HAP-1 (cell line): Measurements from ENCODE around the gene HSD17B11.
"Not testable (repeated sequence)": the region's sequence is repeated elsewhere in the genome, so short reads cannot be mapped to it uniquely, and the experiment has no call there.

ENCODE experiments used
- DNase-seq, 2 experiments: peaks; one replicate each; pipeline ENCODE4 v3.0.0-alpha.2; 2016 to 2020; ENCODE audit warnings: low spot score in 2 of 2
- H3K27me3 ChIP-seq: fragments of 250-450 bp; sonication (Bioruptor Pico); 2 replicates; pipeline ENCODE4 v1.5.1; 2020; ENCODE audit warnings: low read depth, mild to moderate bottlenecking, moderate library complexity
- H3K36me3 ChIP-seq: fragments of 250-450 bp; sonication (Bioruptor Pico); replicated peaks from 2 replicates; pipeline ENCODE4 v1.5.1; 2020; ENCODE audit warnings: mild to moderate bottlenecking
- H3K4me1 ChIP-seq: fragments of 250-450 bp; sonication (Bioruptor Pico); 2 replicates; pipeline ENCODE4 v1.5.1; 2020; ENCODE audit warnings: mild to moderate bottlenecking
- H3K4me3 ChIP-seq: fragments of 250-450 bp; sonication (Bioruptor Pico); 2 replicates; pipeline ENCODE4 v1.5.1; 2020; ENCODE audit warnings: mild to moderate bottlenecking, moderate library complexity
- H3K9me3 ChIP-seq: fragments of 250-450 bp; sonication (Bioruptor Pico); 2 replicates; pipeline ENCODE4 v1.5.1; 2020; ENCODE audit warnings: mild to moderate bottlenecking, moderate library complexity
- in situ Hi-C: fragments of 300-500 bp; cut with MboI; formaldehyde crosslinking; loops from 3 replicates; pipeline ENCODE4 v1.14.3; 2020; ENCODE audit warnings: low sequenced_read_pairs, inconsistent platforms, mixed read lengths

The HSD17B11 gene

DNA sequence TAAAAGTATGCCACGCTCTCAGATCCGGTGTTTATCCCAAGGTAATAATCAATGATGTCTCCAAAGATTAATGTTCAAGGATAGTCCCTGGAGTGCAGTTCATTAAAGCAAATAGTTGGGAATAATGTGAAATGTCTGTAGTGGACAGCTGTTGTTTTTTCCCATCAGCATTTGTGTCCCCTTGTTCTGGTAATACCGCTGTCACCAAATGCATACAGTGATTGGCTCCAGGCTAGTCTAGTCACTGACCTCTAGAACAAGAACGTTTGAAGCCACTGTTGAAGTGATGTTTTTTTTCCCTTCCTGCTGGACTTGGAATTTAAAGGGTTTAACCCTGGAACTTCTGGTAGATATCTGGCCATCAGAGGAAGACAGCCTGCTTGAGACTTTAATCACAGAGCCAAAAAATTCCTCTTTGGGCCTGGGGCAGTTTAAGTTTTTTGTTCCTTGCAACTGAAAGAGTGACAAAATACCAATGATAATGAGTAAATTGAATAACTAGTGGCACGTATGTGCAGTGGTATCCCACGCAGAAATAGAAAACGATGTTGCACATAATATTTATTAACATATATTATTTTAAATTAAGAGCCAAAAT lies 30.6 kb downstream of the HSD17B11 start:
- no peaks in the 10 kb centered on the region for H3K4me1 ChIP-seq
- no peak for DNase-seq
- H3K4me3 ChIP-seq, result no peak overlapping the region
- in situ Hi-C loops, result no loop called here
- H3K27me3 ChIP-seq, result no peaks in the 10 kb centered on the region
- H3K9me3 ChIP-seq, result no peaks in the 10 kb centered on the region
- H3K36me3 ChIP-seq, result peaks cover 61% of the 10 kb centered on the region

DNA sequence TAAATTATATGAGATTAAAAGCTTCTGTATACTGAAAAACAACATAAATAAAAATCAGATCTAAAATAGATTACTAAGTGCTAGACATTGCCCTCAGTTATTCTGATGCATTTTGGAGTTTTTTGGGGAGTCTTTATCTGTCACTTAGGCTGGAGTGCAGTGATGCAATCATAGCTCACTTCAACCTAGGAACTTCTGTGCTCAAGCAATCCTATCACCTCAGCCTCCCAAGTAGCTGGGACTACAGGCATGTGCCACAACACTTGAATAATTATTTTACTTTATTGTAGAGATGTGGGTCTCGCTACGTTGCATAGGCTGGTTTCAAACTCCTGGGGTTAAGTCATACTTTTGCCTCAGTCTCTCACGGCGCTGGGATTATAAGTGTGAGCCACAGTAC lies 31.7 kb downstream of the HSD17B11 start:
- no peaks in the 10 kb centered on the region for H3K4me1 ChIP-seq
- no peak for DNase-seq
- H3K36me3 ChIP-seq, result peaks cover 52% of the 10 kb centered on the region
- no peaks in the 10 kb centered on the region for H3K27me3 ChIP-seq
- in situ Hi-C loops, result no loop called here
- H3K4me3 ChIP-seq, result no peak overlapping the region
- no peaks in the 10 kb centered on the region for H3K9me3 ChIP-seq

DNA sequence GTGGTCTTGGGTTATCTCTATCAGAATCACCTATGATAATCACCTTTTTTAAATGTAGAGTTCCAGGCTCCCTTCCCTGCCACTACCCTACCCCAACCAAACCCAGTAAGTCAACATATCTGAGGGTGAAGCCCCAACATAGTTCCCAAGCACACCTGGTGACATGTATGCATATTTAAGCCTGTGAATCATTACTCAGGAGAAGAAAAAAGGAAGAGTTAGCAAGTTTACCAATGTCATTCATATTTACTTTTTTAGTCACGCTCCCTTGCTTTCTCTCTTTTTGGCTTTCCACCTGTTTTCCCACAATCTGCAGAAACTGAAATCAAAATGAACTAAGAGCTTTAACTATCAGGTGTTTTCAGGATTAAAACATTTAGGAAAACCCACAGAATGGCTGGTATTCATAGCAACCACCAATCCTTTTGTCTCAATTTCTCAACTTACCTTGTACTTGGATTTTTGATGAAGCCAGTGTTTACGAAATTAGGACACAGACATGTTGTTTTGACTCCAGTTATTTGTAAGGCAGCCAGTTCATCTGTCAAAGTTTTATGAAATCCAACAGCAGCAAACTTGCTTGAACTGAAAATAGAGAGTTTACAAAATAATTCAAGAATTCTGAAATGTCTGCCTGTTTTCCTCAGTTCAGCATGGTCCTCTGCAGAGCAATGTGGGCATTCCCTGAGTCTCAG lies 34.0 kb downstream of the HSD17B11 start:
- no peak for DNase-seq
- Histone ChIP-seq H3K36me3 (peaks cover 41% of the 10 kb centered on the region), H3K27me3 (no peaks in the 10 kb centered on the region), H3K9me3 (no peaks in the 10 kb centered on the region), H3K4me1 (no peaks in the 10 kb centered on the region), H3K4me3 (no peak overlapping the region)
- in situ Hi-C loops, result no loop called here

DNA sequence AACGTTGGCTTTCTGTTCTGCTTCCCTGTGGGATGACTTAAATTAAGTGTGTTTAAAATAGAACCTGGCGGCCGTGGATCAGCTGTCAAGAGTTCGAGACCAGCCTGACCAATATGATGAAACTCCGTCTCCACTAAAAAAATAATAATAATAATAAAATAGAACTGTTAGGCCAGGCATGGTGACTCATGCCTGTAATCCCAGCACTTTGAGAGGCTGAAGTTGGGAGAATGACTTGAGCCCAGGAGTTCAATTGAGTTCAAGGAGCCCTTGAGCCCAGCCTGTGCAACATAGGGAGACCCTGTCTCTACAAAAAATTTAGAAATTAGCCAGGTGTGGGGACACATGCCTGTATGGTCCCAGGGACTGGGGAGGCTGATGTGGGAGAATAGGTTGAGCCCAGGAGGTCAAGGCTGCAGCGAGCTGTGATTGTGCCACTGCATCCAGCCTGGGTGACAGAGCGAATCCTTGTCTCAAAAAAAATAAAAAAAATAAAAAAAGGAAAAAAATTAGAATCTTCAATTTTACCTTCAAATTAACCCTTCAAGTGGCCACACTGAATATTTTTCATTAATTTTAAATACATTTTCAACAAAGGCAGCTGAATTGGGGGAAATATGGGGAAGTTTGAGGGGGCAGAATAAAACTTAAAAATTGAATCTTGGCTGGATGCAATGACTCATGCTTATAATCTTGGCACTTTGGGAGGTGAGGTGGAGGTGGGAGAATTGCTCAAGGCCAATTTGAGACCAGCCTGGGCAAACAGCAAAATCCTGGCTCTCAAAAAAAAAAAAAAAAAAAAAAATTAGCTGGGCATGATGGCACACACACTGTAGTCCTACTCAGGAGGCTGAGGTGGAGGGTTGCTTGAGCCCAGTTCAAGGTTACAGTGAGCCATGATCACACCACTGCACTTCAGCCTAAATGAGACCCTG lies 36.6 kb downstream of the HSD17B11 start:
- no peaks in the 10 kb centered on the region for H3K4me1 ChIP-seq
- no peaks in the 10 kb centered on the region for H3K27me3 ChIP-seq
- in situ Hi-C loops, result no loop called here
- H3K9me3 ChIP-seq, result no peaks in the 10 kb centered on the region
- peaks cover 38% of the 10 kb centered on the region for H3K36me3 ChIP-seq
- no peak overlapping the region for H3K4me3 ChIP-seq
- no peak for DNase-seq

DNA sequence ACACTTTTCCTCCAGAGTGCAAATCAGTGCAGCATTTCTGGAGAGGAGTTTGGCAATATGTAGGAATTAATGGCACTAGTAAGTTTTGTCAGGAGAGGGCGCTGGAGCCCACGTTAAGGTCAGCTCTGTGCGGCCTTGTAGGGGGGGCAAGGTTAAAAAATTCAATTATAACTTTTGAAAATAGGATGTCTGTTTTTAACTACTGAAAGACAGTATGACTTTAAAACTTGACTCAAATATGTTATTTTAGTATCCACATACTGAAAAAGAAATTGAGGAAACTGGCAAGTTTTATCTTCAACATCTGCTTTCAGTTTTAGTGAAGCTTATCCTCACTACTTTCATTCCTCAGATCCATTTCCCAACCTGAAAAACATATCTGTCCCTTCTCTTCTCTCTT lies 37.4 kb downstream of the HSD17B11 start:
- in situ Hi-C loops, result no loop called here
- H3K36me3 ChIP-seq, result peaks cover 31% of the 10 kb centered on the region
- H3K27me3 ChIP-seq, result no peaks in the 10 kb centered on the region
- peak in 1 of 2 experiments; percentile 45 for DNase-seq
- no peaks in the 10 kb centered on the region for H3K9me3 ChIP-seq
- no peak overlapping the region for H3K4me3 ChIP-seq
- H3K4me1 ChIP-seq, result no peaks in the 10 kb centered on the region

DNA sequence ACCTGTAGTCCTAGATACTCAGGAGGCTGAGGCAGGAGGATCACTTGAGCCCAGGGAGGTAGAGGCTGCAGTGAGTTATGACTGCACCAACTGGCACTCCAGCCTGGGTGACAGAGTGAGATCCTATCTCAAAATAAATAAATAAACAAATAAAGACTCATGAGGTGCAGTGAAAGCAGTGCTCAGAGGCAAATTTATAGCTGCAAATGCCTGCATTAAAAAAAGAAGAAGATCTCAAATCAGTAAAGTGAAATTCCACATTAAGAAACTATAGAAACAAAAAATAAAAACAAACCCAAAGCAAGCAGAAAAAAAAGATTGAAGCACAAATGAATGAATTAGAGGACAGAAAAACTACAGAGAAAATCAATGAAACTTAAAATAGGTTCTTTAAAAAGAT lies 45.8 kb downstream of the HSD17B11 start:
- Histone ChIP-seq H3K27me3 (no peaks in the 10 kb centered on the region), H3K9me3 (no peaks in the 10 kb centered on the region; the same call in none of the 2 replicates), H3K36me3 (peaks cover 9% of the 10 kb centered on the region), H3K4me1 (no peaks in the 10 kb centered on the region), H3K4me3 (no peak overlapping the region)
- in situ Hi-C loops, result no loop called here
- no peak for DNase-seq

DNA sequence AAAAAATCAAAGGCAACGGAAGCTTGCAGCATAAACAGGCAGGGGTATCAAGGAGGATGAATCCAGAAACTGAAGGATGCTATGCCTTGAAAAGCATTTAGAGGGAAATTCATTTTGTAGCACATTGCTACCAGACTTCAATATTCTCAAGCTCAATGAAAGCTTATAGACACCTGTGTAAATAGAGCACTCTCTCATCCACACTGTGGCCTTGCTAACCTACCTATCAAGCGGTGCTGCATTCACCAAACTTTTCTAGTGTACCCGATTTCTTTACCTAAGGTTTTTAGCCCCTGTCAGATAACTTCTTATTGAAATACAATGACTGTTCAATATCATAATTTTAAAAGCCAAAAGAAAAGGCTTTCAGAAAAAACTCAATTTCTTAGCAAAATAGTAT lies 48.1 kb downstream of the HSD17B11 start:
- Histone ChIP-seq H3K4me1 (peaks cover 5% of the 10 kb centered on the region), H3K27me3 (no peaks in the 10 kb centered on the region), H3K4me3 (no peak overlapping the region), H3K9me3 (no peaks in the 10 kb centered on the region; the same call in none of the 2 replicates), H3K36me3 (peaks cover 22% of the 10 kb centered on the region)
- DNase-seq, result no peak
- in situ Hi-C loops, result no loop called here

DNA sequence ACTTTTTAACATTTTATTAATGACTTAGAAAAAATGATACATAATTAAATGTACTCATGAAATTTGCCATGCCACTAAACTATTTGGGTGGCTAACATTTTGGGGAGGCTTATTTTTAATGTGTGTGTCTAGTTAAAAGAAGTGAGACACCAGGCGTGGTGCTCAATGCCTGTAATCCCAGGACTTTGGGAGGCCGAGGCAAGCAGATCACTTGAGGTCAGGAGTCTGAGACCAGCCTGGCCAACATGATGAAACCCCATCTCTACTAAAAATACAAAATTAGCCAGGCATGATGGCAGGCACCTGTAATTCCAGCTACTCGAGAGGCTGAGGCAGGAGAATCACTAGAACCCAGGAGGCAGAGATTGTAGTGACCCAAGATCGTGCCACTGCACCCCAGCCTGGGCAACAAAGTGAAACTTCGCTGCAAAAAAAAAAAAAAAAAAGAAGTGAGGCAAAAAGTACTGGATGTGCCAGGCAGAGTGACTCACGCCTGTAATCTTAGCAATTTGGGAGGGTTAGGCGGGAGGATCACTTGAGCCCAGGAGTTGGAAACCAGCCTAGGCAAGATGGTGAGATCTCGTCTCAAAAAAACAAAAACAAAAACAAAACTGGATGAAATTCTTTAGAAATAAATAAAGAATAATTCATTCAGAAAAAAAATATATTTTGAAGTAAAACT lies 48.9 kb downstream of the HSD17B11 start:
- H3K4me1 ChIP-seq, in situ Hi-C loops, H3K4me3 ChIP-seq, H3K27me3 ChIP-seq, H3K9me3 ChIP-seq, DNase-seq: not testable (repeated sequence)
- peaks cover 22% of the 10 kb centered on the region for H3K36me3 ChIP-seq

DNA sequence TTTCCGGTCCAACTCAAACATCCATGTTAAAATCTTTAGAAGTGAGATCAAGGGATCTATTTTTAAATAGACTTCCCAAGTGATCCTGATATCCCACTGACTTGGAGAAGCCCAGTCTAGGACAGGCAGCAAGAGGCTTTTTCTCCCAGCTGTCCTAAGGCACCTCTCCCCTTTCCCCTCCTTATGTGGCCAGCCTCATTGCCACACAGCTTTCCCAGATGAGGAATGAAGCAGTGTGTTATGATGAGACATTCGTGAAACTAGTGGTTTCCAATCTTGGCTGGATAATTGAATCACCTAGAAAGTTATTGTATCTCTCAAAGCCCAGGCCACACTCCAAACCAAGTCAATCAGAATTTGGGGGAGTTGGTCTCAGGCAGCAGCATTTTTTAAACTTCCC lies 51.5 kb downstream of the HSD17B11 start:
- Histone ChIP-seq H3K36me3 (peaks cover 25% of the 10 kb centered on the region), H3K4me1 (peaks cover 8% of the 10 kb centered on the region), H3K4me3 (no peak overlapping the region), H3K9me3 (no peaks in the 10 kb centered on the region; the same call in 1 of the 2 replicates), H3K27me3 (no peaks in the 10 kb centered on the region)
- in situ Hi-C loops, result no loop called here
- DNase-seq, result no peak

DNA sequence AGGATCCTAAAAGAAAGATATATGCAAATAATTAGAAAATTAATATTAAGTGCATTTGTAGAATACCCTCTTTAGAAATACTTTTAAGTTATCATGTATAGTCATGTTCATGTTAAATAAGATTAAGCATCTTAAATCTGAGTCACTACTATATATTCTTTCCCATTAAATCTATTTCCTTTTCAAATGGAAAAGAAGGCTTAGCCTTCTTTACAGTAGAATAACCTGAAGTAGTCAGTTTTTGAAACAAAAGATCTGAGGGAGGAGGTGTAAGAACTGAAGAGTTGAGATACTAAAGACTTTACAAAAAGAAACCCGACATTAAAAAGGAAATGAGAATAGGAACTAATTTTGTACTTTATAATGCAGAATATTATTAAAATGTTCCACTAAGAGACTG lies 53.6 kb downstream of the HSD17B11 start:
- Histone ChIP-seq H3K27me3 (no peaks in the 10 kb centered on the region), H3K4me3 (no peak overlapping the region), H3K4me1 (peaks cover 8% of the 10 kb centered on the region), H3K36me3 (peaks cover 25% of the 10 kb centered on the region), H3K9me3 (peaks cover 8% of the 10 kb centered on the region; the same call in 1 of the 2 replicates)
- in situ Hi-C loops, result no loop called here
- peak in 1 of 2 experiments; percentile 88 for DNase-seq

DNA sequence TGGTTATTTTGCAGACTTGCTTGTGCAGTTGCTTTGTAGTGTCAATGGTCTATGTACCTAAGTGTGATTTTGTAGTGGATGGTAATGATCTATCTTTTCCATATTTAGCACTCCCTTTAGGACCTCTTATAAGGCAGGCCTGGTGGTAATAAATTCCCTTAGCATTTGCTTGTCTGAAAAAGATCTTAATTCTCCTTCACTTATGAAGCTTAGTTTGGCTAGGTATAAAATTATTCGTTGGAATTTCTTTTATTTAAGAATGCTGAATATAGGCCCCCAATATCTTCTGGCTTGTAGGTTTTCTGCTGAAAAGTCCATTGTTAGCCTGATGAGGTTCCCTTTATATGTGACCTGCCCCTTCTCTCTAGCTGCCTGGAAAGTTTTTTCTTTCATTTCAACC lies 57.7 kb downstream of the HSD17B11 start:
- Histone ChIP-seq H3K9me3 (peaks cover 8% of the 10 kb centered on the region; the same call in 1 of the 2 replicates), H3K4me3 (no peak overlapping the region), H3K36me3 (peaks cover 11% of the 10 kb centered on the region), H3K27me3 (no peaks in the 10 kb centered on the region), H3K4me1 (peaks cover 7% of the 10 kb centered on the region)
- no peak for DNase-seq
- in situ Hi-C loops, result no loop called here

DNA sequence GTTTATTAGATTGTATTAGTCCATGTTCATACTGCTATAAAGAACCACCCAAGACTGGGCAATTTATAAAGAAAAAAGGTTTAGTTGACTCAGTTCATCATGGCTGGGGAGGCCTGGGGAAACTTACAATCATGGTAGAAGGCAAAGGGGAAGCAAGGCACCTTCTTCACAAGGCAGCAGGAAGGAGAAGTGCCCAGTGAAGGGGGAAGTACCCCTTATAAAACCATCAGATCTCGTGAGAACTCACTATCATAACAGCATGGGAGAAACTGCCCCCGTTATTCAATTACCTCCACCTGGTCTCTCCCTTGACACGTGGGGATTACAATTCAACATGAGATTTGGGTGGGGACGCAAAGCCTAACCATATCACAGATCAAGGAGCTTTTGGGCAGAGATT lies 60.2 kb downstream of the HSD17B11 start:
- peaks cover 8% of the 10 kb centered on the region; the same call in 1 of the 2 replicates for H3K9me3 ChIP-seq
- H3K36me3 ChIP-seq, result peaks cover 7% of the 10 kb centered on the region; the same call in 1 of the 2 replicates
- H3K27me3 ChIP-seq, result no peaks in the 10 kb centered on the region
- no peak for DNase-seq
- no peak overlapping the region for H3K4me3 ChIP-seq
- H3K4me1 ChIP-seq, result no peaks in the 10 kb centered on the region
- in situ Hi-C loops, result no loop called here

DNA sequence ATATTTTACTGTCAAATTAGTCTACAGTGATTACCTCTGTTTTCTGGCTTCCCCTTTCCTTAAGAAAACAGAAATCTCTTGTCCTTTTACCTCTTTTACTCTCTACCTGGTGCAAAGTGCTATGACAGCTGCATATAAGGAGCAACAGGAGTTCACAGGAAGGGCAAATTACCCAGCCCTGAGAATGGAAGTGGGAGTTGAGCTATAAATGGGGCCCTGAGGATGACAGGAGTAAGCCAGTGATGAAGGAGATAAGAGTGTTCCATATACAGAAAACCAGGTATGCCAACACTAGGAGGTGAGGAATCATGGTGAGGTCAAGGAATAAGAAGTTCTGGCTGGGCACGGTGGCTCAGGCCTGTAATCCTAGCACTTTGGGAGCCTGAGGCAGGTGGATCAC lies 63.9 kb downstream of the HSD17B11 start:
- no peaks in the 10 kb centered on the region for H3K9me3 ChIP-seq
- no peaks in the 10 kb centered on the region for H3K36me3 ChIP-seq
- DNase-seq, result no peak
- no peak overlapping the region for H3K4me3 ChIP-seq
- H3K4me1 ChIP-seq, result no peaks in the 10 kb centered on the region
- no peaks in the 10 kb centered on the region for H3K27me3 ChIP-seq
- in situ Hi-C loops, result no loop called here
